ENCODE data around the gene KNSTRN. TPM values are rescaled to one million over a fixed set of nuclear protein-coding genes. Genes with fewer than 3 reads are reported as not detected.

The KNSTRN gene
- total RNA-seq, 1 experiment from 2014 or later = 93.9 TPM

DNA sequence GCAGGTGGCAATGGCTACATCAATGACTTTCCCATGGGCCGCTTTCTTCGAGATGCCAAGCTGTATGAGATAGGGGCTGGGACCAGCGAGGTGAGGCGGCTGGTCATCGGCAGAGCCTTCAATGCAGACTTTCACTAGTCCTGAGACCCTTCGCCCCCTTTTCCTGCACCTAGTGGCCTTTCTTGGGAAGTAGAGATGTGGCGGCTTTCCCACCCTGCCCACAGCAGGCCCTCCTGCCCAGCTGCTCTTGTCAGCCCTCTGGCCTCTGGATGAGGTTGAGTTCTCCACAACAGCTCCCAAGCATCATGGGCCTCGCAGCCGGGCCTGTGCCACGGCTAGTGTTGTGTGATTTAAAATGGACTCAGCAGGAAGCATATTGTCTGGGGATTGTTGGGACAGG, 35.6 kb downstream of the KNSTRN start:
- peaks cover 17% of the 10 kb centered on the region; the same call in 1 of the 2 replicates for H3K36me3 ChIP-seq
- no peaks in the 10 kb centered on the region for H3K27me3 ChIP-seq
- H3K9me3 ChIP-seq (replicated peaks) = no peaks in the 10 kb centered on the region
- H3K27ac ChIP-seq = no peak overlapping the region
- DNase-seq = no peak
- H3K4me1 ChIP-seq = peaks cover 12% of the 10 kb centered on the region; the same call in 1 of the 2 replicates
- no peak overlapping the region for H3K4me3 ChIP-seq

DNA sequence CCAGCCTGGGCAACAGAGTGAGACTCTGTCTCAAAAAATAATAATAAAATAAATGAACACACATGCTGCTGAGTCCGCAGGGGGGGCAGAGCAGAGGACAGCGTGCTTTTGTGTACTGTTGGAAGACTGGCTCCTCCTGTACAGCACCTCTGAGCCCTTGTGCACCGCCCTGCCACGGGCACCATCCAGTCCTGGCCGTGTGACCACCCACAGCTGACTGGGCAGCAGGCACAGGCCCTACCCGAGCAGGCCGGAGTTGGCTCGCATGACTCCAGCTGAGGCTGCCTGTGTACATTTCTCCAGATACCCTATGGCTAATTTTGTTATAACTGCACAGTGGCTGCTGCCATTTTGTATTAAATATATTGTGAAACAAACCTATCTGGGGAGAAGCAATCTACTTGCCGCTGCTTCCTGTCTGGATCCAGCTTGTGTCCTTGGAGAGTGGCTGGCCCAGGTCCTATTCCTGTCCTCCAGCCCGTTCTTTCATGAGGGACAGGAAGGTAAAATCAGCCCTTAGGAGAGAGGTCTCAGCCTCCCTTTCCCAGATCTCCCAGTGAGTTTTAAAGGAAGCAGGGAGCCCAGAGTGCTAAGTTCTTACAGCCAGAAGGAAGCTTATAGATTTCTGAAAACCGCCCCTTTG, 37.7 kb downstream of the KNSTRN start:
- H3K27ac ChIP-seq = no peak overlapping the region
- H3K4me3 ChIP-seq = no peak overlapping the region
- no peaks in the 10 kb centered on the region for H3K27me3 ChIP-seq
- no peaks in the 10 kb centered on the region for H3K9me3 ChIP-seq (replicated peaks)
- H3K36me3 ChIP-seq = peaks cover 8% of the 10 kb centered on the region; the same call in 1 of the 2 replicates
- no peak for DNase-seq
- peaks cover 21% of the 10 kb centered on the region for H3K4me1 ChIP-seq

DNA sequence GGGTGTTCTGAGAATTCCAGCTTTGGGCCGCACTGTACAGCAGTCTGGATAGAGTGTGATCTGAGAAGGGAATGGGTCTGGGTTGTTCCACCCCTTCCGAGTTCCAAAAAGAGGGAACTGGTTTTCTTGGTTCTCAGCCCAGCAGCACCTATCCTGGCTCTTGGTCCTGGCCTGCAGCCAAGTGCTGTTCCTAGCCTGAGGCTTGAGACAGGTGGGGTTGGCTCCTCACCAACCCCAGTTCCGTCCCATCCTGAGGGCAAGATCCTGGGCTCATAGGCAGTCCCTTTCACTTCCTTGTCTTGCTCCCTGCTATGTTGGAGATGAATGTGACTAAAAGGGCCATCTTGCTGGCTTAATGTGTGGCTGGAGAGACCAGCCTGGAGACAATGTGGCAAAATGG, 38.3 kb downstream of the KNSTRN start:
- peaks cover 24% of the 10 kb centered on the region for H3K4me1 ChIP-seq
- H3K27ac ChIP-seq = no peak overlapping the region
- peaks cover 3% of the 10 kb centered on the region; the same call in 1 of the 2 replicates for H3K36me3 ChIP-seq
- peak; percentile 21 to 58 for DNase-seq
- H3K27me3 ChIP-seq = no peaks in the 10 kb centered on the region
- H3K4me3 ChIP-seq = no peak overlapping the region
- H3K9me3 ChIP-seq (replicated peaks) = no peaks in the 10 kb centered on the region

DNA sequence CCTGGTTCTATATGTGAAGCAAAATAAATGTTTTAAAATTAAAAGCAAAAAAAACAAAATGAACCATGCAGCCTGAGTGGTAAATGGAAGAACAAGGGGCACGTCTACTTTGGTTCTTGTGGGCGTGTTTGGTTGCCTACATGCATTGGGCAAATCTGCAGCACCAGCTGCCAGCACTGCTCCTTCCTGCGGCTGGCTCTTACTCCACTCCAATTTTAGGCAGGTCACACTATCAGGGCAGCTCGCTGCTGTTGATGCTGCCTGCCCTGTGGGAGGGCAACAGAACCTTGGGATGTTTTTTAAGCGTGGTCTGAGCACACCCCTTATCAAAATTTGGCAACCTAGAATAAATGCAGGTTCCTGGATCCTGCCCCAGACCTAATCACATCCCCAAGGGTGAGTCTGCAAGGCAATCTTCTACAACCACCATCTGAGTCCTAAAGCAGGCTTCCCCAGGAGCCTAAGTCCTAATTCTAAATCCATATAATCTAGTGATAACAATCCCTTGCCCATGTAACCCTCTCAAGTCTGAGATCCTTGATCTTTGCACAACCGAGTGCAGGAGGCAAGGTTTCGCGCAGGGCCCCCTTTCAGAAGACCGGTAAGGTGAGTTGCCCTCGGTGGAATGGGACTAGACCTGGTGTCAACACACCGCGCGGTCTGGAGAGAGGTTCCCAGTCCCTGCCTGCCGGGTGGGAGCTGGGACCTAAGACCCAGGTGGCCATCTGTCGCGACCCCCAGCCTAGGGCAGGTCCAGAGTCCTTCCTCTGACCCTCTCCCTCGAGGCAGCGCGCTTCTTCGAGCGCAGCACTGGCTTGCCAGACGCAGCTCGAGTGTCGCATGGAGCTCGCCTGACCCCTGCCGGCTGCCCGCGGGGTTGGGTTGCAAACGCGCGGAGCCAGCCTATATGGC, 39.0 kb downstream of the KNSTRN start:
- peaks cover 3% of the 10 kb centered on the region; the same call in 1 of the 2 replicates for H3K36me3 ChIP-seq
- H3K27ac ChIP-seq = no peak overlapping the region
- H3K27me3 ChIP-seq = no peaks in the 10 kb centered on the region
- H3K4me3 ChIP-seq = no peak overlapping the region
- peaks cover 24% of the 10 kb centered on the region for H3K4me1 ChIP-seq
- no peaks in the 10 kb centered on the region for H3K9me3 ChIP-seq (replicated peaks)
- peak; percentile 46 to 61 for DNase-seq

DNA sequence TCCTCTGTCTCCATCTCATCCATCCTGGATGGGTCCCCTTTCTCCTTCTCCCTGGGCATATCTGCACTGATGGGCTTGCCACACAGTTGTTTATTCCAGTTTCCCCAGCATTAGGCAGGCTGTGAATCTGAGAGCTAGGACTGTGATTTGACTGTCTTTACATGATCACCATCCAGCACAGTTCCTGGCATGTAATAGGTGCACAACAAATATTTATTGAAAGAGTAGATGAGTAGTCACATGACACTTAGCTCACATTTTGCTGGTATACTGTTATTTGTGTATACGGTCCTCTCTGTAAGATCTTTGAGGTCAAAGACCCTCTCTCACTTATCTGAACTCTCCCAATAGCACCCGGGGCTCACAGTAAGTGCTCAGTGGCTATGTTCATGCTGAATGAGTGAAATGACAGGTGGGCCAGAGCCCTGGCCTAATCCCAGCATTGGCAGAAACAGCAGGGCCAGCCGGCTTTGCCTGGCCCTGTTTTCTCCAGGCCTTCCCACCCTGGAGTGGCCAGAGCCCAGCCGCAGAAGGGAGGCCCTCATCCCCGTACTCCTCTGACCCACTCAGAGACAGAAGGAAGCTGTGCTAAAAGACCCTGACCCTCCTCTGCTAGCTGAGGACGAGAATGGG, 42.1 kb downstream of the KNSTRN start:
- Histone ChIP-seq H3K9me3 (replicated peaks) (no peaks in the 10 kb centered on the region), H3K4me3 (no peak overlapping the region), H3K27me3 (no peaks in the 10 kb centered on the region; the same call in 1 of the 2 replicates), H3K36me3 (no peaks in the 10 kb centered on the region), H3K27ac (peak overlapping the region; percentile 37), H3K4me1 (peaks cover 24% of the 10 kb centered on the region)
- peak; percentile 74 to 89 for DNase-seq

DNA sequence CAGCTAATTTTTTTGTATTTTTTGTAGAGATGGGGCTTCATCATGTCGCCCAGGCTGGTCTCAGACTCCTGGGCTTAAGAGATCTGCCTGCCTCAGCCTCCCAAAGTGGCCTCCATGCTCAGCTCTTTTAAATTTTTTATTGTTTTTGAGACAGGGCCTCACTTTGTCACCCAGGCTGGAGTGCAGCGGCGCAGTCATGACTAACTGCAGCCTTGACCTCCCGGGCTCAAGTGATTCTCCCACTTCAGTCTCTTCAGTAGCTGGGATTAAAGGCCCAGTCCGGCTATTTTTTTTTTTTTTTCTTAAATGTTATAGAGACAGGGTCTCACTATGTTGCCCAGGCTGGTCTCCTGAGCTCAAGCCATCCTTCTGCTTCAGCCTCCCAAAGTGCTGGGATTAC, 43.2 kb downstream of the KNSTRN start:
- Histone ChIP-seq H3K4me1 (peaks cover 24% of the 10 kb centered on the region), H3K9me3 (replicated peaks) (no peaks in the 10 kb centered on the region), H3K36me3 (no peaks in the 10 kb centered on the region), H3K27ac (no peak overlapping the region), H3K4me3 (no peak overlapping the region), H3K27me3 (no peaks in the 10 kb centered on the region; the same call in 1 of the 2 replicates)
- DNase-seq = no peak

DNA sequence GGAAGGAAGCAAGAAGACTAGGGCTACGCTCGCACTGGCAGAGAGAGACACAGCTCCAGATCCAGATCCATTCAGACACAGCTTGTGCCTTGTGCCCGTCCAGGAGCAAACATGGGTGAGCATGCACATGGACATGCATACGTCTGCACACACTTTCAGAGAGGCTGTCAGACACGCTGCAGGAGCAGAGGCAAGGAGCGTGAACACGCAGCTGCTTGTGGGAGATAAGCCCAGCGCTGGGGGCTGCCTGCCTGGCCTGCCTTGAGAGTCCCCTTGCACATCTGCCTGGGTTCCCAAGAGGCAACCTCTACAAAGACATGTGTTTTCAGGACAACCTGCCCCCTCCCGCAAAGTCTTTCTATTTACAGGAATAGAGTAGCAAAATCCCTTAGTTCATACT, 44.7 kb downstream of the KNSTRN start:
- no peaks in the 10 kb centered on the region for H3K9me3 ChIP-seq (replicated peaks)
- no peaks in the 10 kb centered on the region for H3K36me3 ChIP-seq
- peaks cover 13% of the 10 kb centered on the region for H3K4me1 ChIP-seq
- DNase-seq = no peak
- no peak overlapping the region for H3K4me3 ChIP-seq
- no peak overlapping the region for H3K27ac ChIP-seq
- H3K27me3 ChIP-seq = no peaks in the 10 kb centered on the region; the same call in 1 of the 2 replicates

DNA sequence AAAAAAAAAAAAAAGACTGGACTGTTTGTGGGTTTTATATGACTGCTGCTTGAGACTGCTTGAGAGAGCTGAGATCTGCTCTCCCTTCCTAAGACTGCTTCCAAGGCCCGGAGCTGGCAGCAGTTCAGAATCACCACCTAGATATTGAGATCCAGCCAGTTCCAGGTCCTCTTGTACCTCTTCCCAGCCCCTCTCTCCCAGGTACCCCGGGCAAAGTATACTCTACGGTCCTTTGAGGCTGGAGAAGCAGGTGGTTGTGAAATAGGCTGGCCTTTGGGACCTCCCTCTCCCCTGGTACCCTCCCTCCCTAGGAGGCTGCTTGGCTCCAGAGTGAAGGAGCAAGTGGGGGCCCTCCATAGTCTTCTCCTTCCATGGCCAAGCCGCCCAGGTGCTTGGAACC, 45.7 kb downstream of the KNSTRN start:
- Histone ChIP-seq H3K36me3 (no peaks in the 10 kb centered on the region), H3K27me3 (no peaks in the 10 kb centered on the region; the same call in 1 of the 2 replicates), H3K4me1 (peaks cover 13% of the 10 kb centered on the region), H3K4me3 (no peak overlapping the region), H3K27ac (no peak overlapping the region), H3K9me3 (replicated peaks) (no peaks in the 10 kb centered on the region)
- DNase-seq = no peak

DNA sequence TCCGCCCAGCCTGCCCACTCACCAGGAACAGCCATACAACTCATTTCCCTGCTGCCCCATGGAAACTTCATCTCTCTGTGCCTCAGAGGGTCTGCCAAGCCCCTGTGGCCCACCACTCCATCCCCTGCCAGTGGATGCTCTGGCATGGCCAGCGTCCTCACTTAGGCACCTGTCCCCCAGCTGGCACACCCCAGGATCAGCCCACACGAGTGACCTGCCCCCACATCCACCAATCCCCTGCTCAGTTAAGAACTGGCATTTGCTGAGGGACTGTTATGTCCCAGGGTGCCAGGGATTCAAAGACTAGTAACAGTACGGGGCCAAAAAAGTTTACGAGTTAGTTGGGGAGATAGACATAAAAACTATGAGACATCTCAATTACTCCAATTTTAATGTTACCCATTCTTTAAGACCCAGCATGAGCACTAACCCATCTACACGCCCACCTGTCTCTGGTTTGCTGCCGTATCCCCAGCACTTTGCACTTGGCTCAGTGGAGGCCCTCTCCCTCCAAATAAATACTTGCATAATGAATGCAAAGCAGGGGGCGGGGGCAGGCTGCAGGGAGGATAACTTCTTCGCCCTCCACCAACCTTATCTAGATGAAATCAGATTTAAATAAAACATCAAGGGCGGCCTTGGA, 46.7 kb downstream of the KNSTRN start:
- no peaks in the 10 kb centered on the region; the same call in 1 of the 2 replicates for H3K27me3 ChIP-seq
- H3K27ac ChIP-seq = no peak overlapping the region
- no peaks in the 10 kb centered on the region for H3K9me3 ChIP-seq (replicated peaks)
- no peak overlapping the region for H3K4me3 ChIP-seq
- H3K36me3 ChIP-seq = no peaks in the 10 kb centered on the region
- no peak for DNase-seq
- H3K4me1 ChIP-seq = peaks cover 13% of the 10 kb centered on the region

DNA sequence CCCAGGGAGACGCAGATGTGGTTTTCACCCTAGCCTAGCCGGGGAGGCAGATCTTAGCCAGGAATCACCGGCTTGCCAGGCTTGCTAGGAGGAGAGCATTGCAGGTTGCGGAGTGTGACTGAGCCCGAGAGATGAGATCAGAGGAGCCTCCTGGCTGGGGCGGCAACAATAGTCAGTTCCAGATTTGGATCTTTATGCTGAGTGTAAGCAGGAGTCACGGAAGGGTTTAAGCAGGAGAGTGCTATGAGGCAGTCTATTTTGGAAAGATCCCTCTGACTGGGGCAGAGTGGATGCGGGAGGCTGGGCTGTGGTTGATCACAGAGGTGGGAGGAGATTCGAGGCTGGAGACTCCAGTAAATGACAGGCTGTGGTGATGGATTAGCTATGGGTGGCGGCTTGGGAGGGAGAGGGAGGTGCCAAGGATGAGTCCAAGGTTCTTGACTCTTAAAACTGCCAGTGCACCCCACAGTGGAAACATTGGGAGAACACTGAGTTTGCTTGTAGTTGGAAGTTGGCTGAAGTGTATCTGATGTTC, 47.8 kb downstream of the KNSTRN start:
- H3K4me1 ChIP-seq = peaks cover 2% of the 10 kb centered on the region; the same call in 1 of the 2 replicates
- H3K27ac ChIP-seq = no peak overlapping the region
- H3K36me3 ChIP-seq = no peaks in the 10 kb centered on the region
- no peak for DNase-seq
- H3K27me3 ChIP-seq = no peaks in the 10 kb centered on the region; the same call in 1 of the 2 replicates
- H3K4me3 ChIP-seq = no peak overlapping the region
- no peaks in the 10 kb centered on the region for H3K9me3 ChIP-seq (replicated peaks)

DNA sequence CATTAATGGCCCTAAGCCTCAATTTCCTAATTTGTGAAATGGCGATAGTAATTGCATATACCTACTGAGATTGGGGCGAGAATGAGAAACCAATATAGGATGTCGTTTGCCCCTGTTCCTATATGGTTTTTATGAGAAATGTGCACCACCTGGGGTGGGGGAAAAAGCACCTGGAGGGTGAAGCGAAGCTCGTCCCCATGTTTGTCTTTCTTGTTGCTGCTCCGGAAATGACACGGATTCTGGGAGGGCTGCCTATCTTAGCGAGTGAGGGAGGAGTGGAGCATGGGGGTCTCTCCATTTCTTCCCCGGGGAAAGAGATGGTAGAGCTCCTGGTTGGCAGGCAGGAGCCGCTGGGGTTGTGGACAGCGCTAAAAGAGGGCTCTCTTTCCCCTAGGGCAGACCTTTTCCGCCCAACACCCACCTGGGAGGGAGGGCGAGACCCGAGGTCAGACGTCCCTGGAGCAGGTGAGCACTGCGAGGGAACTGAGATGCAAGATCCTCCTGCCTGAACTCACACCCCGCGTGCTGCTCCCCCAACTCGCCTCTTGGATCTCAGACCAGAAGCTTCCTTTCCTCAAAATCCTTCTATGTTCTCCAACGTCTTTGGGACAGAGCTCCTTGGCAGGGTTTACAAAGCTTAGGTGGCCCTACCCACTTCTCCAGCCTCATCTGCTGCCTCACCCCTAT, 52.6 kb downstream of the KNSTRN start:
- DNase-seq = no peak
- peaks cover 8% of the 10 kb centered on the region; the same call in 1 of the 2 replicates for H3K4me1 ChIP-seq
- H3K27ac ChIP-seq = no peak overlapping the region
- H3K9me3 ChIP-seq (replicated peaks) = no peaks in the 10 kb centered on the region
- peaks cover 15% of the 10 kb centered on the region; the same call in 1 of the 2 replicates for H3K27me3 ChIP-seq
- H3K36me3 ChIP-seq = no peaks in the 10 kb centered on the region
- no peak overlapping the region for H3K4me3 ChIP-seq

DNA sequence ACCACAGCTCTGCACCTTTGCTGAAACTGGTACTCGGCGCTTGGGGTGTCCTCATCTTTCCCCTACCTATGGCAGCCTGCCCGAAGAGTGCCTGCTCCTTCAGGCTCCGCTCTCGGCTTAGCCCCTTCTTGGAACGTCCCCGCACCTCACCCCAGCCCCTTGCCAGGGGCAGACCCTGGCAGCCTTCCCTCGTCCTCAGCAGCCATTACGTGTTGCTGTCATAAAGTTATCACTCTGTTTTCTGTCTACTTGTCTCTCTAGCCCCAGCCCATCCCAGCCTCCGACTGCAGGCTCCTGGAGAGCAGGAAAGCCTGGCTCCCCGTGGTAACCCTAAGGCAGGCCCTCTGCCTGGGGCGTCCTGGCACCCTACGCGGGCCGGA, 53.2 kb downstream of the KNSTRN start:
- no peak overlapping the region for H3K27ac ChIP-seq
- peaks cover 15% of the 10 kb centered on the region; the same call in 1 of the 2 replicates for H3K27me3 ChIP-seq
- H3K36me3 ChIP-seq = no peaks in the 10 kb centered on the region
- peaks cover 8% of the 10 kb centered on the region; the same call in 1 of the 2 replicates for H3K4me1 ChIP-seq
- no peaks in the 10 kb centered on the region for H3K9me3 ChIP-seq (replicated peaks)
- H3K4me3 ChIP-seq = peak overlapping the region; percentile 58
- no peak for DNase-seq

DNA sequence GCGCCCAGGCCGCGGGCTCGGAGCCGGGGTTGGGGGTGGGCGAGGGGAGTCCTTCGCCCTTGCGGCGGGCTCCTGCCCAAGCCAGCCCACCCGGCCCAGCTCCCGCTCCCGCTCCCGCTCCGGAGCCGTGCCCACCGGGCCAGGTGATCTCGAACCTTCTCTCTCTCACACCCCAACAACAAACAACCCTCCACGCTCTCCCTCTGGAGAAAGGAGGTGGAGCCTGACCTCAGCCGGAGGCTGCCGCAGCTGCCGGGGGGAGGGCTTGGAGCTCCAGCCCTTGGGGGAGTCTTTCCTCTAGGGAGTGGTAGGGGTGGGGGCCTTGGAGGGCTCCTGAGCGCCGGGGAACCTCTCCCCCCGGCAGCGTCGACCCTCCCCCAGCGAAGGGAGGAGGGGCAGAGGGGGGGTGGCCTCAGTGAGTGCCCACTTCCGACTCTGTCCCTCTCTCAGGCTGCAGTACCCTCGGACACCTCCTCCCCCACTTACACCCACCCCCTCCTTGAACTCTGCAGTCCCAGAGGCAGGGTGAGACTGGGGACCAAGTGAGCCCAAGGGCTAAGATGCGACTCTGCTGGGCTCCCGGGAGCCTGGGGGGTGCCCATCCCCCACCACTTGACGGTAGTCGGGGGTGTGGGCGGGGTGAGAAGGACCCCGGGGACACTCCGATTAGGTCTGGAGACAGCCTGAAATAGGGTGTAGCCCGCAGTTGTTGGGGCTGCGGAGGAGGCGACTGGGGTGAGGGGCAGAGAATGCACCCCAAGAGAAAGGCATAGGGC, 53.8 kb downstream of the KNSTRN start:
- peak; percentile 62 to 64 for DNase-seq
- H3K4me1 ChIP-seq = peaks cover 8% of the 10 kb centered on the region; the same call in 1 of the 2 replicates
- H3K4me3 ChIP-seq = peak overlapping the region; percentile 58
- no peaks in the 10 kb centered on the region for H3K36me3 ChIP-seq
- H3K9me3 ChIP-seq (replicated peaks) = no peaks in the 10 kb centered on the region
- H3K27ac ChIP-seq = no peak overlapping the region
- H3K27me3 ChIP-seq = peaks cover 15% of the 10 kb centered on the region; the same call in 1 of the 2 replicates
